ENCODE data around the gene TRAF2.

The TRAF2 gene

GRCh38 chr9:136934277-136934676, 48.0 kb downstream of the TRAF2 start:
- no peak for DNase-seq (ENCODE audit: extremely low read depth in 1 of 2, low read depth in 1 of 2)

GRCh38 chr9:136935651-136936050, 49.3 kb downstream of the TRAF2 start:
- DNase-seq (ENCODE audit: extremely low read depth in 1 of 2, low read depth in 1 of 2) = no peak

GRCh38 chr9:136936645-136937170, 50.4 kb downstream of the TRAF2 start:
- DNase-seq (ENCODE audit: extremely low read depth in 1 of 2, low read depth in 1 of 2) = no peak

GRCh38 chr9:136937186-136938001, 51.1 kb downstream of the TRAF2 start:
- DNase-seq (ENCODE audit: extremely low read depth in 1 of 2, low read depth in 1 of 2) = no peak

GRCh38 chr9:136939431-136939995, 53.2 kb downstream of the TRAF2 start:
- DNase-seq (ENCODE audit: extremely low read depth in 1 of 2, low read depth in 1 of 2) = no peak

- no peak for DNase-seq (ENCODE audit: extremely low read depth in 1 of 2, low read depth in 1 of 2)
Observed at GRCh38 chr9:136939996-136940525, 53.7 kb downstream of the TRAF2 start.

GRCh38 chr9:136940526-136941230, 54.4 kb downstream of the TRAF2 start:
- DNase-seq (ENCODE audit: extremely low read depth in 1 of 2, low read depth in 1 of 2) = no peak

- no peak for DNase-seq (ENCODE audit: extremely low read depth in 1 of 2, low read depth in 1 of 2)
Observed at GRCh38 chr9:136941231-136942111, 55.2 kb downstream of the TRAF2 start.

- no peak for DNase-seq (ENCODE audit: extremely low read depth in 1 of 2, low read depth in 1 of 2)
Observed at GRCh38 chr9:136942112-136942880, 56.0 kb downstream of the TRAF2 start.

- DNase-seq (ENCODE audit: extremely low read depth in 1 of 2, low read depth in 1 of 2) = no peak
Observed at GRCh38 chr9:136942881-136943230, 56.5 kb downstream of the TRAF2 start.

- peak in 1 of 2 donors; percentile 22 for DNase-seq (ENCODE audit: extremely low read depth in 1 of 2, low read depth in 1 of 2)
Observed at GRCh38 chr9:136943291-136944211, 57.2 kb downstream of the TRAF2 start.

GRCh38 chr9:136944212-136944518, 57.8 kb downstream of the TRAF2 start:
- DNase-seq (ENCODE audit: extremely low read depth in 1 of 2, low read depth in 1 of 2) = no peak

- DNase-seq (ENCODE audit: extremely low read depth in 1 of 2, low read depth in 1 of 2) = peak; percentile 88 to 95
Observed at GRCh38 chr9:136944519-136945332, 58.4 kb downstream of the TRAF2 start, which contains the start of the genes C8G and FBXW5. TSS of gene C8G (plus strand) at chr9:136945243. CDS start at chr9:136945321, 78 bp downstream. TSS of gene FBXW5 (minus strand) at chr9:136944738. CDS start at chr9:136944083, 655 bp downstream.

- DNase-seq (ENCODE audit: extremely low read depth in 1 of 2, low read depth in 1 of 2) = no peak
Observed at GRCh38 chr9:136945333-136946227, 59.3 kb downstream of the TRAF2 start.

GRCh38 chr9:136946228-136947027, 60.1 kb downstream of the TRAF2 start:
- no peak for DNase-seq (ENCODE audit: extremely low read depth in 1 of 2, low read depth in 1 of 2)
